Prostate gland (tissue), 2 donors: ENCODE data around the gene KCNN3. TPM values are rescaled to one million over a fixed set of nuclear protein-coding genes. Genes with fewer than 3 reads are reported as not detected.

ENCODE experiments used
- DNase-seq: peaks from one replicate; pipeline ENCODE4 v3.0.0-alpha.2; 2019; ENCODE audit warnings: low spot score
- H3K27ac ChIP-seq, 2 donors: fragments of 200-600 bp; sonication (generic); 2 replicates each; pipeline ENCODE4 v1.5.1; 2017 to 2019
- H3K27me3 ChIP-seq: fragments of 200-600 bp; sonication (generic); replicated peaks from 2 replicates; pipeline ENCODE4 v1.5.1; 2019; ENCODE audit not compliant: insufficient read depth
- H3K36me3 ChIP-seq, 2 donors: fragments of 200-600 bp; sonication (generic); 1 replicate in 1 of 2; 2 replicates in 1 of 2; pipeline versions ENCODE4 v1.5.1 to v1.8.1; 2017 to 2019
- H3K4me1 ChIP-seq: fragments of 200-600 bp; sonication (generic); replicated peaks from 2 replicates; pipeline ENCODE4 v1.5.1; 2019
- H3K4me3 ChIP-seq, 2 donors: fragments of 200-600 bp; sonication (generic); 2 replicates each; pipeline ENCODE4 v1.5.1; 2017 to 2019
- H3K9me3 ChIP-seq: fragments of 200-600 bp; sonication (generic); 2 replicates; pipeline ENCODE4 v1.5.1; 2017
- CTCF ChIP-seq, 4 experiments: fragments of 200-600 bp in 2 of 4; fragments of 450-650 bp in 2 of 4; sonication (generic) in 2 of 4; IDR thresholded peaks; 1 replicate in 3 of 4; 2 replicates in 1 of 4; pipeline ENCODE4 v1.5.1; 2016 to 2019; ENCODE audit warnings: antibody characterized with exemption in 4 of 4, mild to moderate bottlenecking in 2 of 4, moderate library complexity in 2 of 4
- POLR2A ChIP-seq: fragments of 450-650 bp; IDR thresholded peaks from one replicate; pipeline ENCODE4 v1.6.1; 2016; ENCODE audit warnings: antibody characterized with exemption, mild to moderate bottlenecking
- POLR2AphosphoS5 ChIP-seq: sonication (generic); formaldehyde crosslinking; IDR thresholded peaks from one replicate; pipeline ENCODE4 v1.6.1; 2017; ENCODE audit warnings: antibody characterized with exemption
- WGBS: methylation state at CpG from one replicate; pipeline ENCODE4 v1.1.5; 2018; 5-methylcytosine and 5-hydroxymethylcytosine counted together
- intact Hi-C: fragments of 100-400 bp; cut with DNase I; formaldehyde crosslinking; loops from one replicate; pipeline ENCODE4 v1.14.2; 2022
- total RNA-seq, 2 donors: library from RNA; depleted of rRNA; stranded (reverse); fragments of >200 nt; gene quantifications; one replicate each; pipeline ENCODE4 v1.1.0, GENCODE V29; 2016

The KCNN3 gene
- total RNA-seq, 2 donors from 2014 or later: 1.2 to 3.0 TPM

GRCh38 chr1:154725865-154726264, 144.2 kb downstream of the KCNN3 start:
- no peaks in the 10 kb centered on the region for H3K9me3 ChIP-seq
- H3K27ac ChIP-seq: no peak overlapping the region
- H3K4me3 ChIP-seq: no peak overlapping the region
- DNase-seq: no peak
- intact Hi-C loops: no loop called here
- TF ChIP-seq POLR2A (no peak), CTCF (IDR thresholded peaks at IDR 0.05) (no peak), POLR2AphosphoS5 (no peak)
- no peaks in the 10 kb centered on the region for H3K36me3 ChIP-seq
- WGBS: 98% methylated on average over 10 of the region's 10 CpGs
- H3K27me3 ChIP-seq: no peaks in the 10 kb centered on the region
- no peaks in the 10 kb centered on the region for H3K4me1 ChIP-seq

- TF ChIP-seq POLR2A: no peak
- no peak for TF ChIP-seq POLR2AphosphoS5
- TF ChIP-seq CTCF (IDR thresholded peaks at IDR 0.05): no peak
- Histone ChIP-seq H3K4me1 (no peaks in the 10 kb centered on the region), H3K9me3 (no peaks in the 10 kb centered on the region), H3K27ac (no peak overlapping the region), H3K36me3 (no peaks in the 10 kb centered on the region), H3K4me3 (no peak overlapping the region), H3K27me3 (no peaks in the 10 kb centered on the region)
- DNase-seq: no peak
- WGBS: 92% methylated on average over 16 of the region's 16 CpGs
- intact Hi-C loops: no loop called here
These were observed 149.5 kb downstream of the KCNN3 start for GRCh38 chr1:154720328-154721297.

- H3K9me3 ChIP-seq: no peaks in the 10 kb centered on the region
- DNase-seq: no peak
- intact Hi-C loops: no loop called here
- no peaks in the 10 kb centered on the region for H3K27me3 ChIP-seq
- no peak overlapping the region for H3K4me3 ChIP-seq
- no peaks in the 10 kb centered on the region for H3K36me3 ChIP-seq
- WGBS: 92% methylated on average over 8 of the region's 8 CpGs
- TF ChIP-seq CTCF (IDR thresholded peaks at IDR 0.05): no peak
- no peak for TF ChIP-seq POLR2AphosphoS5
- TF ChIP-seq POLR2A: no peak
- H3K4me1 ChIP-seq: no peaks in the 10 kb centered on the region
- no peak overlapping the region for H3K27ac ChIP-seq
These were observed 150.3 kb downstream of the KCNN3 start for GRCh38 chr1:154719586-154720327.

- intact Hi-C loops: no loop called here
- H3K27ac ChIP-seq: no peak overlapping the region
- H3K4me1 ChIP-seq: no peaks in the 10 kb centered on the region
- no peaks in the 10 kb centered on the region for H3K27me3 ChIP-seq
- H3K9me3 ChIP-seq: no peaks in the 10 kb centered on the region
- 95% methylated on average over 6 of the region's 6 CpGs for WGBS
- H3K36me3 ChIP-seq: no peaks in the 10 kb centered on the region
- H3K4me3 ChIP-seq: no peak overlapping the region
- no peak for TF ChIP-seq POLR2AphosphoS5
- TF ChIP-seq POLR2A: no peak
- no peak for DNase-seq
These were observed 151.5 kb downstream of the KCNN3 start for GRCh38 chr1:154718566-154718965.

GRCh38 chr1:154717528-154717924, 152.6 kb downstream of the KCNN3 start:
- H3K4me1 ChIP-seq: no peaks in the 10 kb centered on the region
- H3K27ac ChIP-seq: no peak overlapping the region
- H3K27me3 ChIP-seq: no peaks in the 10 kb centered on the region
- no peak for TF ChIP-seq POLR2A
- TF ChIP-seq POLR2AphosphoS5: no peak
- TF ChIP-seq CTCF (IDR thresholded peaks at IDR 0.05): no peak
- H3K4me3 ChIP-seq: no peak overlapping the region
- H3K36me3 ChIP-seq: no peaks in the 10 kb centered on the region
- DNase-seq: no peak
- intact Hi-C loops: no loop called here
- no peaks in the 10 kb centered on the region for H3K9me3 ChIP-seq
- WGBS: 36% methylated on average over 7 of the region's 7 CpGs
